Neural cell (in vitro differentiated cells): ENCODE data around the gene NEK10. TPM values are rescaled to one million over a fixed set of nuclear protein-coding genes. Genes with fewer than 3 reads are reported as not detected.

Source experiments
- H2AFZ ChIP-seq: fragments of 200-600, 300-800 bp; sonication (generic), shearing (Covaris generic); 2 replicates; pipeline ENCODE4 v1.6.0; 2014; ENCODE audit warnings: low read depth, mild to moderate bottlenecking, antibody characterized with exemption, low read length, moderate library complexity
- H3F3A ChIP-seq: fragments of 200-600 bp; shearing (Covaris generic); 2 replicates; pipeline ENCODE4 v1.6.1; 2016; ENCODE audit warnings: mild to moderate bottlenecking, moderate library complexity, mixed read lengths, antibody characterized with exemption, low read length; ENCODE audit not compliant: insufficient read depth, poor library complexity, severe bottlenecking
- H3K27ac ChIP-seq: fragments of 200-600, 300-800 bp; sonication (generic), shearing (Covaris generic); 2 replicates; pipeline ENCODE4 v1.5.1; 2014; ENCODE audit warnings: mild to moderate bottlenecking, low read length, moderate library complexity
- H3K27me3 ChIP-seq: fragments of 300-800, 200-600 bp; sonication (generic), shearing (Covaris generic); 2 replicates; pipeline ENCODE4 v1.6.0; 2014; ENCODE audit warnings: mild to moderate bottlenecking, low read depth, low read length, moderate library complexity; ENCODE audit not compliant: insufficient read depth
- H3K36me3 ChIP-seq: fragments of 300-800, 200-600 bp; sonication (generic), shearing (Covaris generic); 2 replicates; pipeline ENCODE4 v1.5.1; 2014; ENCODE audit warnings: mild to moderate bottlenecking, antibody characterized with exemption, low read length, moderate library complexity; ENCODE audit not compliant: insufficient read depth
- H3K4me2 ChIP-seq: fragments of 300-800, 200-600 bp; sonication (generic), shearing (Covaris generic); 2 replicates; pipeline ENCODE4 v1.6.0; 2014; ENCODE audit warnings: mild to moderate bottlenecking, low read length
- H3K4me3 ChIP-seq: fragments of 300-800, 200-600 bp; sonication (generic), shearing (Covaris generic); 2 replicates; pipeline ENCODE4 v1.5.1; 2014; ENCODE audit warnings: mild to moderate bottlenecking, low read length, moderate library complexity
- H3K79me2 ChIP-seq: fragments of 200-600 bp; shearing (Covaris generic); replicated peaks from 2 replicates; pipeline ENCODE4 v1.6.0; 2014; ENCODE audit warnings: mild to moderate bottlenecking, low read length, moderate library complexity; ENCODE audit not compliant: insufficient read depth
- H3K9ac ChIP-seq: fragments of 300-800, 200-600 bp; sonication (generic), shearing (Covaris generic); 2 replicates; pipeline ENCODE4 v1.6.1; 2016; ENCODE audit warnings: mild to moderate bottlenecking, low read length, mixed read lengths
- H3K9me2 ChIP-seq: fragments of 200-600 bp; shearing (Covaris generic); 2 replicates; pipeline ENCODE4 v1.6.1; 2016; ENCODE audit warnings: mild to moderate bottlenecking, low read length, mixed read lengths; ENCODE audit not compliant: insufficient read depth
- H3K9me3 ChIP-seq: fragments of 200-600, 300-800 bp; sonication (generic), shearing (Covaris generic); 2 replicates; pipeline ENCODE4 v1.6.1; 2016; ENCODE audit warnings: mild to moderate bottlenecking, mixed run types, low read length, moderate library complexity, mixed read lengths
- H4K20me1 ChIP-seq: fragments of 200-600 bp; shearing (Covaris generic); 2 replicates; pipeline ENCODE4 v1.6.1; 2016; ENCODE audit warnings: mild to moderate bottlenecking, mixed run types; ENCODE audit not compliant: insufficient read depth
- EP300 ChIP-seq: fragments of 450-650 bp; conservative IDR thresholded peaks from 2 replicates; pipeline ENCODE4 v1.6.1; 2014; ENCODE audit warnings: antibody characterized with exemption, mild to moderate bottlenecking, moderate library complexity; ENCODE audit not compliant: poor library complexity, severe bottlenecking
- EZH2 ChIP-seq: fragments of 200-600, 300-800 bp; shearing (Covaris generic), sonication (generic); IDR thresholded peaks from 2 replicates; pipeline ENCODE4 v1.6.1; 2014; ENCODE audit warnings: antibody characterized with exemption, low read length, borderline replicate concordance, mild to moderate bottlenecking; ENCODE audit not compliant: insufficient read depth, poor library complexity, severe bottlenecking
- MXI1 ChIP-seq: fragments of 450-650 bp; conservative IDR thresholded peaks from 2 replicates; pipeline ENCODE4 v1.6.1; 2014; ENCODE audit warnings: antibody characterized with exemption, mild to moderate bottlenecking; ENCODE audit not compliant: poor library complexity, severe bottlenecking
- POLR2AphosphoS5 ChIP-seq: IDR thresholded peaks from 2 replicates; pipeline ENCODE4 v1.6.1; 2012
- RAD21 ChIP-seq: fragments of 450-650 bp; conservative IDR thresholded peaks from 2 replicates; pipeline ENCODE4 v1.6.1; 2014; ENCODE audit warnings: antibody characterized with exemption, mild to moderate bottlenecking, moderate library complexity
- SMC3 ChIP-seq: fragments of 450-650 bp; conservative IDR thresholded peaks from 2 replicates; pipeline ENCODE4 v1.6.1; 2014; ENCODE audit warnings: antibody characterized with exemption, mild to moderate bottlenecking, moderate library complexity; ENCODE audit not compliant: poor library complexity
- TAF1 ChIP-seq: IDR thresholded peaks from 2 replicates; pipeline ENCODE4 v1.6.1; 2012; ENCODE audit warnings: low read depth
- polyA plus RNA-seq: library from polyadenylated mRNA; depleted of rRNA; stranded (reverse); fragments of >200 nt; gene quantifications from 2 replicates; pipeline ENCODE4 v1.2.3, GENCODE V29; 2014
- TF ChIP-seq, protein P1 (sequence below): fragments of 450-650 bp; IDR thresholded peaks from 2 replicates; pipeline ENCODE4 v1.5.1; 2014; ENCODE audit warnings: antibody characterized with exemption, mild to moderate bottlenecking, moderate library complexity; ENCODE audit not compliant: poor library complexity, severe bottlenecking
- TF ChIP-seq, protein P2 (sequence below): IDR thresholded peaks from 2 replicates; pipeline ENCODE4 v1.6.1; 2012; ENCODE audit warnings: borderline replicate concordance

Gene NEK10
- polyA plus RNA-seq, 1 donor from 2014 or later = 17.6 TPM

DNA sequence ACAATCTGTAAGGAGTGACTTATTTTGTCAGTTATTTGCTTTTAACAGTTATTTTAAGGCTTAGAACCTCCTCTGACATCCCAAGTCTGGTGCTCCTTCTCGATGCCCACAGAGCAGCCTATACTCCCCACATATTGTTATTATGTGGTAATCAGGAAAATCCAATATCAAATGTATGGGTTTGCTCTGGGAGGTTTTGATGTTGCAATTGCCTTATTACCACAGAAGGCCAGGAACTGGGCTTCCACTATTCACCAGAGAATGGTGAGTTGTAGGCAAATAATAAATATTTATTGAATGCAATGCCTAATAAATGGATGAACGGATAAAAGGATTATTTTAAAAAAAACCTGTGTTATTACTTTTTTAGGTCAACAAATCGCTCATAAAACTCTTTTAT is 12.2 kb downstream of the NEK10 start:
- Histone ChIP-seq H3K9me3 (no peaks in the 10 kb centered on the region), H3F3A (no peaks in the 10 kb centered on the region), H2AFZ (no peak overlapping the region), H3K27me3 (no peaks in the 10 kb centered on the region), H3K4me2 (no peak overlapping the region), H4K20me1 (no peaks in the 10 kb centered on the region), H3K79me2 (no peaks in the 10 kb centered on the region), H3K9ac (no peak overlapping the region), H3K36me3 (no peaks in the 10 kb centered on the region), H3K9me2 (no peaks in the 10 kb centered on the region), H3K27ac (no peak overlapping the region), H3K4me3 (no peak overlapping the region)
- TF ChIP-seq MXI1 (no peak), TAF1 (no peak), EZH2 (no peak), POLR2AphosphoS5 (no peak), RAD21 (no peak), SMC3 (no peak)
- TF ChIP-seq, protein P1, sequence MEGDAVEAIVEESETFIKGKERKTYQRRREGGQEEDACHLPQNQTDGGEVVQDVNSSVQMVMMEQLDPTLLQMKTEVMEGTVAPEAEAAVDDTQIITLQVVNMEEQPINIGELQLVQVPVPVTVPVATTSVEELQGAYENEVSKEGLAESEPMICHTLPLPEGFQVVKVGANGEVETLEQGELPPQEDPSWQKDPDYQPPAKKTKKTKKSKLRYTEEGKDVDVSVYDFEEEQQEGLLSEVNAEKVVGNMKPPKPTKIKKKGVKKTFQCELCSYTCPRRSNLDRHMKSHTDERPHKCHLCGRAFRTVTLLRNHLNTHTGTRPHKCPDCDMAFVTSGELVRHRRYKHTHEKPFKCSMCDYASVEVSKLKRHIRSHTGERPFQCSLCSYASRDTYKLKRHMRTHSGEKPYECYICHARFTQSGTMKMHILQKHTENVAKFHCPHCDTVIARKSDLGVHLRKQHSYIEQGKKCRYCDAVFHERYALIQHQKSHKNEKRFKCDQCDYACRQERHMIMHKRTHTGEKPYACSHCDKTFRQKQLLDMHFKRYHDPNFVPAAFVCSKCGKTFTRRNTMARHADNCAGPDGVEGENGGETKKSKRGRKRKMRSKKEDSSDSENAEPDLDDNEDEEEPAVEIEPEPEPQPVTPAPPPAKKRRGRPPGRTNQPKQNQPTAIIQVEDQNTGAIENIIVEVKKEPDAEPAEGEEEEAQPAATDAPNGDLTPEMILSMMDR = no peak
- TF ChIP-seq, protein P2, sequence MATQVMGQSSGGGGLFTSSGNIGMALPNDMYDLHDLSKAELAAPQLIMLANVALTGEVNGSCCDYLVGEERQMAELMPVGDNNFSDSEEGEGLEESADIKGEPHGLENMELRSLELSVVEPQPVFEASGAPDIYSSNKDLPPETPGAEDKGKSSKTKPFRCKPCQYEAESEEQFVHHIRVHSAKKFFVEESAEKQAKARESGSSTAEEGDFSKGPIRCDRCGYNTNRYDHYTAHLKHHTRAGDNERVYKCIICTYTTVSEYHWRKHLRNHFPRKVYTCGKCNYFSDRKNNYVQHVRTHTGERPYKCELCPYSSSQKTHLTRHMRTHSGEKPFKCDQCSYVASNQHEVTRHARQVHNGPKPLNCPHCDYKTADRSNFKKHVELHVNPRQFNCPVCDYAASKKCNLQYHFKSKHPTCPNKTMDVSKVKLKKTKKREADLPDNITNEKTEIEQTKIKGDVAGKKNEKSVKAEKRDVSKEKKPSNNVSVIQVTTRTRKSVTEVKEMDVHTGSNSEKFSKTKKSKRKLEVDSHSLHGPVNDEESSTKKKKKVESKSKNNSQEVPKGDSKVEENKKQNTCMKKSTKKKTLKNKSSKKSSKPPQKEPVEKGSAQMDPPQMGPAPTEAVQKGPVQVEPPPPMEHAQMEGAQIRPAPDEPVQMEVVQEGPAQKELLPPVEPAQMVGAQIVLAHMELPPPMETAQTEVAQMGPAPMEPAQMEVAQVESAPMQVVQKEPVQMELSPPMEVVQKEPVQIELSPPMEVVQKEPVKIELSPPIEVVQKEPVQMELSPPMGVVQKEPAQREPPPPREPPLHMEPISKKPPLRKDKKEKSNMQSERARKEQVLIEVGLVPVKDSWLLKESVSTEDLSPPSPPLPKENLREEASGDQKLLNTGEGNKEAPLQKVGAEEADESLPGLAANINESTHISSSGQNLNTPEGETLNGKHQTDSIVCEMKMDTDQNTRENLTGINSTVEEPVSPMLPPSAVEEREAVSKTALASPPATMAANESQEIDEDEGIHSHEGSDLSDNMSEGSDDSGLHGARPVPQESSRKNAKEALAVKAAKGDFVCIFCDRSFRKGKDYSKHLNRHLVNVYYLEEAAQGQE = no peak

DNA sequence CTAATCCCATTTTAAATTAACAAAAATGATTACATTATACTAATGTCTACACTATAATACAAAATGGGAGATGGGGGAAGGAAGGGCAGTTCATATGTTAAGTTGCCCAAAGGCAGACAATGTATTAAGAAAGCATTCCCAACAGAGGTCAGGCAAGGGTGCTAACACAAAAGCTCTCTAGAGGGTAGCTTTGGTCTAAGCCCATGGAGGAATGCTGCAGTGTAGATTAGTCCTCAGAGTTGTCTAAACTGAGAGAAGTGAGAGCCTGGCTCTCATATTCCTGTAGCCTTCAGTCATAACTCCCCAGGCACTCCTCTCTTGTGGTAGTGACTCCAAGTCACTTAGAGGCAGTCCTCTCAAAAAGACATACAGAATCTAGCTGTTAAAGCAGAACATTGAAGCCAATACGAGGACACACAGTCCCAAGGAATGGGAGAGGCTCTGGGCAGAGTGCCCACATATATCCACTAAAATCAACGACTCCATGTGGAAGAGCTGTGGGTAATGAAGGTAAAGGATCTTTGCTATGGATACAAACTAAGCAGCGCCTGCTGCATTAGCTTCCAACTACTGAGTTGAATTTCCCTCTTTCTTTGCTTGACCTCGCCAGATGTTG is 14.5 kb downstream of the NEK10 start:
- Histone ChIP-seq H3F3A (no peaks in the 10 kb centered on the region), H3K9me2 (no peaks in the 10 kb centered on the region), H3K79me2 (no peaks in the 10 kb centered on the region), H3K4me3 (no peak overlapping the region), H4K20me1 (no peaks in the 10 kb centered on the region), H3K36me3 (no peaks in the 10 kb centered on the region), H3K9me3 (no peaks in the 10 kb centered on the region), H3K4me2 (no peak overlapping the region), H3K9ac (no peak overlapping the region), H3K27me3 (no peaks in the 10 kb centered on the region), H3K27ac (no peak overlapping the region), H2AFZ (no peak overlapping the region)
- TF ChIP-seq RAD21 (no peak), TAF1 (no peak), EP300 (no peak), MXI1 (no peak), POLR2AphosphoS5 (no peak), EZH2 (no peak), SMC3 (no peak)
- TF ChIP-seq, protein P2 = no peak
- TF ChIP-seq, protein P1 = no peak
